Upper lobe of left lung (tissue), 6 donors: ENCODE results near the gene XPNPEP1. TPM values are rescaled to one million over a fixed set of nuclear protein-coding genes. Genes with fewer than 3 reads are reported as not detected.

Experiments used
- ATAC-seq, 2 donors: fragments of 200-7000 bp; cut with Tn5 transposase; one replicate each; pipeline ENCODE4 v1.9.1; 2022; ENCODE audit warnings: mild to moderate bottlenecking in 2 of 2, moderate library complexity in 2 of 2; ENCODE audit not compliant: low FRiP score in 2 of 2
- DNase-seq, 2 donors: peaks; one replicate each; pipeline ENCODE4 v3.0.0-alpha.2; 2019 to 2020
- H3K27ac ChIP-seq, 4 donors: fragments of 200-600 bp; sonication (generic); one replicate each; pipeline ENCODE4 v1.5.1; 2016 to 2019
- H3K27me3 ChIP-seq, 4 donors: fragments of 200-600 bp; sonication (generic); one replicate each; pipeline ENCODE4 v1.5.1; 2017 to 2019
- H3K36me3 ChIP-seq, 4 donors: fragments of 200-600 bp; sonication (generic); one replicate each; pipeline ENCODE4 v1.5.1; 2016 to 2019
- H3K4me1 ChIP-seq, 4 donors: fragments of 200-600 bp; sonication (generic); one replicate each; pipeline ENCODE4 v1.5.1; 2018 to 2019
- H3K4me3 ChIP-seq, 4 donors: fragments of 200-600 bp; sonication (generic); one replicate each; pipeline ENCODE4 v1.5.1; 2017 to 2019; ENCODE audit warnings: mild to moderate bottlenecking in 2 of 4, moderate library complexity in 1 of 4
- H3K9me3 ChIP-seq, 4 donors: fragments of 200-600 bp; sonication (generic); one replicate each; pipeline ENCODE4 v1.5.1; 2018 to 2019
- CTCF ChIP-seq, 6 experiments: fragments of 450-650 bp in 4 of 6; fragments of 200-600 bp in 2 of 6; sonication (generic) in 2 of 6; IDR thresholded peaks; one replicate each; pipeline ENCODE4 v1.5.1; 2016 to 2019; ENCODE audit warnings: antibody characterized with exemption in 6 of 6
- EP300 ChIP-seq, 4 donors: sonication (generic); formaldehyde crosslinking; IDR thresholded peaks; one replicate each; pipeline ENCODE4 v1.5.1; 2017; ENCODE audit warnings: antibody characterized with exemption in 4 of 4, control low read depth in 2 of 4
- POLR2A ChIP-seq, 4 donors: fragments of 450-650 bp; IDR thresholded peaks; one replicate each; pipeline ENCODE4 v1.5.1; 2016 to 2017; ENCODE audit warnings: antibody characterized with exemption in 4 of 4, mild to moderate bottlenecking in 2 of 4
- POLR2AphosphoS5 ChIP-seq, 2 donors: sonication (generic); formaldehyde crosslinking; IDR thresholded peaks; one replicate each; pipeline ENCODE4 v1.5.1; 2017; ENCODE audit warnings: antibody characterized with exemption in 2 of 2
- WGBS, 2 donors: methylation state at CpG; one replicate each; pipeline ENCODE4 v1.1.5; 2017 to 2018; 5-methylcytosine and 5-hydroxymethylcytosine counted together
- total RNA-seq, 6 donors: library from RNA; depleted of rRNA in 4 of 6; stranded (reverse); fragments of >200 nt in 4 of 6; gene quantifications; one replicate each; pipeline versions ENCODE4 v1.1.0 to v1.2.1, GENCODE V29; 2016 to 2021
- donor health status: DM: no; HTN: no; CAD: no; lungs with moderate emphysema.
- donor health status: DM: no; HTN: yes; CAD: no; lungs with severe emphysema.

XPNPEP1 gene
- total RNA-seq, 6 donors from 2014 or later, result 40.6 to 132 (median 57.8) TPM

GRCh38 chr10:109937460-109938065 is 14.3 kb upstream of the XPNPEP1 start:
- Histone ChIP-seq H3K9me3 (no peaks in the 10 kb centered on the region), H3K4me3 (no peak overlapping the region), H3K27ac (no peak overlapping the region), H3K27me3 (no peaks in the 10 kb centered on the region), H3K36me3 (no peaks in the 10 kb centered on the region), H3K4me1 (peaks cover 0 to 13% (median 4%) of the 10 kb centered on the region in 4 donors)
- TF ChIP-seq POLR2A (IDR thresholded peaks at IDR 0.05) (no peak), EP300 (IDR thresholded peaks at IDR 0.05) (no peak), CTCF (IDR thresholded peaks at IDR 0.05) (no peak), POLR2AphosphoS5 (IDR thresholded peaks at IDR 0.05) (no peak)
- DNase-seq (no peak), ATAC-seq (no peak)
- 83 to 87% methylated on average over 6 of the region's 6 CpGs for WGBS, 2 donors

- Histone ChIP-seq H3K27me3 (no peaks in the 10 kb centered on the region), H3K9me3 (no peaks in the 10 kb centered on the region), H3K27ac (peak overlapping the region in 3 of 4 donors; percentile 10 to 47 (median 27)), H3K4me1 (peaks cover 0 to 9% (median 4%) of the 10 kb centered on the region in 4 donors), H3K4me3 (no peak overlapping the region), H3K36me3 (no peaks in the 10 kb centered on the region)
- peak; percentile 44 to 68 for ATAC-seq
- TF ChIP-seq POLR2A (IDR thresholded peaks at IDR 0.05) (no peak), EP300 (IDR thresholded peaks at IDR 0.05) (no peak), POLR2AphosphoS5 (IDR thresholded peaks at IDR 0.05) (no peak), CTCF (IDR thresholded peaks at IDR 0.05) (no peak)
- no peak for DNase-seq
- 46 to 65% methylated on average over 5 of the region's 5 CpGs for WGBS, 2 donors
Observed at GRCh38 chr10:109934958-109935793, 11.9 kb upstream of the XPNPEP1 start.

- H3K27me3 ChIP-seq, result no peaks in the 10 kb centered on the region
- peak overlapping the region in 1 of 4 donors; percentile 15 for H3K27ac ChIP-seq
- DNase-seq, result no peak
- 46 to 65% methylated on average over 5 of the region's 5 CpGs for WGBS, 2 donors
- no peaks in the 10 kb centered on the region for H3K36me3 ChIP-seq
- no peak overlapping the region for H3K4me3 ChIP-seq
- no peak for TF ChIP-seq POLR2AphosphoS5 (IDR thresholded peaks at IDR 0.05)
- TF ChIP-seq POLR2A (IDR thresholded peaks at IDR 0.05), result no peak
- TF ChIP-seq CTCF (IDR thresholded peaks at IDR 0.05), result no peak
- no peak for TF ChIP-seq EP300 (IDR thresholded peaks at IDR 0.05)
- H3K4me1 ChIP-seq, result peaks cover 0 to 9% (median 4%) of the 10 kb centered on the region in 4 donors
- H3K9me3 ChIP-seq, result no peaks in the 10 kb centered on the region
- peak in 1 of 2 donors; percentile 17 for ATAC-seq
Observed at GRCh38 chr10:109933984-109934565, 10.8 kb upstream of the XPNPEP1 start.

GRCh38 chr10:109932968-109933367 is 9.7 kb upstream of the XPNPEP1 start:
- Histone ChIP-seq H3K36me3 (no peaks in the 10 kb centered on the region), H3K27ac (no peak overlapping the region), H3K4me1 (peaks cover 0 to 9% (median 4%) of the 10 kb centered on the region in 4 donors), H3K9me3 (no peaks in the 10 kb centered on the region), H3K27me3 (no peaks in the 10 kb centered on the region), H3K4me3 (no peak overlapping the region)
- ATAC-seq (no peak), DNase-seq (no peak)
- no peak for TF ChIP-seq POLR2AphosphoS5 (IDR thresholded peaks at IDR 0.05)
- 91 to 97% methylated on average over 3 of the region's 3 CpGs for WGBS, 2 donors

- no peak for ATAC-seq
- 95 to 97% methylated on average over 1 of the region's 1 CpG for whole genome bisulfite sequencing, 2 donors
Observed at GRCh38 chr10:109932391-109932790, 9.1 kb upstream of the XPNPEP1 start.

More at GRCh38 chr10:109932391-109932790, 9.1 kb upstream of the XPNPEP1 start:
- H3K9me3 ChIP-seq, result no peaks in the 10 kb centered on the region
- TF ChIP-seq EP300 (IDR thresholded peaks at IDR 0.05) (no peak), POLR2A (IDR thresholded peaks at IDR 0.05) (no peak), POLR2AphosphoS5 (IDR thresholded peaks at IDR 0.05) (no peak), CTCF (IDR thresholded peaks at IDR 0.05) (no peak)
- peaks cover 0 to 9% (median 4%) of the 10 kb centered on the region in 4 donors for H3K4me1 ChIP-seq
- no peak overlapping the region for H3K27ac ChIP-seq
- no peak overlapping the region for H3K4me3 ChIP-seq
- no peaks in the 10 kb centered on the region for H3K27me3 ChIP-seq
- DNase-seq, result no peak
- H3K36me3 ChIP-seq, result no peaks in the 10 kb centered on the region
